ENCODE results near the gene HDGF.

GRCh38 chr1:156788136-156788535, 36.7 kb upstream of the HDGF start:
- no peak for TF ChIP-seq CTCF (IDR thresholded peaks at IDR 0.05; ENCODE audit: low read depth, low read length, poor library complexity, severe bottlenecking)
- TF ChIP-seq EZH2phosphoT487 (IDR thresholded peaks at IDR 0.05; ENCODE audit: borderline replicate concordance, low read length), result no peak
